Measurements from ENCODE around the gene LENEP.

LENEP gene

DNA sequence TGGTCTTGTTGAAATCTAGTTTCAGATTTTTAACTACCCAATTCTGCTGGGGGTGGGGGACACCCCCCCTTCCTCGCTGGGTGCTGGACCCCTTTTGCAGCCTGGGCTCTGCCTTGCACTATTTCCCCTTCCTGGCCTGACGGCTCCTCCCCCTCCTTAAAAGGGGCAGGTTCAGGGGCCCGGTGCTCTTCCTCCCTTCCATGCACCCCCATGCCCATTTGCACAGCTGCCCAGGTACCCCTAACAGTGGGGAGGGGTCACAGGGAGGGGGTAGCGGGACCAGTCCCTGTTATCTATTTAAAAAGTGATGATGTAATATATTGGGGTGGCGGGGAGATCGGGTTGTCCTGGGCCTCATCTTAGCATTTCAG is 24.5 kb downstream of the LENEP start:
- no peak for DNase-seq (ENCODE audit: low read depth)
- peak overlapping the region; percentile 59 for H3K4me3 ChIP-seq (ENCODE audit: low read depth, low read length)
- TF ChIP-seq, protein P1, sequence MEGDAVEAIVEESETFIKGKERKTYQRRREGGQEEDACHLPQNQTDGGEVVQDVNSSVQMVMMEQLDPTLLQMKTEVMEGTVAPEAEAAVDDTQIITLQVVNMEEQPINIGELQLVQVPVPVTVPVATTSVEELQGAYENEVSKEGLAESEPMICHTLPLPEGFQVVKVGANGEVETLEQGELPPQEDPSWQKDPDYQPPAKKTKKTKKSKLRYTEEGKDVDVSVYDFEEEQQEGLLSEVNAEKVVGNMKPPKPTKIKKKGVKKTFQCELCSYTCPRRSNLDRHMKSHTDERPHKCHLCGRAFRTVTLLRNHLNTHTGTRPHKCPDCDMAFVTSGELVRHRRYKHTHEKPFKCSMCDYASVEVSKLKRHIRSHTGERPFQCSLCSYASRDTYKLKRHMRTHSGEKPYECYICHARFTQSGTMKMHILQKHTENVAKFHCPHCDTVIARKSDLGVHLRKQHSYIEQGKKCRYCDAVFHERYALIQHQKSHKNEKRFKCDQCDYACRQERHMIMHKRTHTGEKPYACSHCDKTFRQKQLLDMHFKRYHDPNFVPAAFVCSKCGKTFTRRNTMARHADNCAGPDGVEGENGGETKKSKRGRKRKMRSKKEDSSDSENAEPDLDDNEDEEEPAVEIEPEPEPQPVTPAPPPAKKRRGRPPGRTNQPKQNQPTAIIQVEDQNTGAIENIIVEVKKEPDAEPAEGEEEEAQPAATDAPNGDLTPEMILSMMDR (conservative IDR thresholded peaks at IDR 0.05; ENCODE audit: low read depth, low read length) = no peak

DNA sequence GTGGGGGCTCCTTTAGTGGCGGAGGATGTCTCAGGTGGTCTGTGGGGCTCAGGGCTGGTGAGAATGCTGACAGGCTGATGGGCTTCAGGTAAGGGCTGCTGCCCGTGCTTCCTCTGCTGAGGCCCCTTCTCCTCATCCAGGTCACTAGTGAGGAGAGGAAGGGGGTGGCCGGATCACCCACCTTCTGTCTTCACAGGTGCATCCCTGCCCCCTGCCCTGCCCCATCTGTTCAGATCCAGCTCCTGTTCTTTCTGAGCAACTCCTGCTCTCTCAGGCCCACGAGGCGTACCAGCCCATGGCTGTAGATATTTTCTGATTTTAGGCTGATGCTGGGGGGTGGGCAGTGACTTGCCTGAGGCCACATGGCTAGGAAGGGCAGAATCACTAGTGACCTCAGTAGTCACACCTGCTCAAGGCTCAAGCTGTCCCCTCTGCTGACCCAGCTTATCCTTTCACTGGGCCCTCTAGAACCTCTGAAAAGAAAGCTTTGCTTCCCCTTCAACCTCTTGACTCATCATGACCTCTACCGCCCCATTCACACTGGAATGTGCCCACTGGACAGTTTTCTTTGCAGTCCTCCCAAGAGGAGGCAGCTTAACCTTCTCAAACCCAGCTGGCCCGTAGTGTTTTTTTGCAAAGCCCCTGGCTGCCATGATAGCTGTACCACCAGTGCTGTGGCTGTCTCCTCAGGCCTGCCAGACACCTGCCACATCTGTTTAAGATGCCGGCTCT is 25.4 kb downstream of the LENEP start:
- TF ChIP-seq, protein P1 (conservative IDR thresholded peaks at IDR 0.05; ENCODE audit: low read depth, low read length) = no peak
- no peak for DNase-seq (ENCODE audit: low read depth)
- no peak overlapping the region for H3K4me3 ChIP-seq (ENCODE audit: low read depth, low read length)

DNA sequence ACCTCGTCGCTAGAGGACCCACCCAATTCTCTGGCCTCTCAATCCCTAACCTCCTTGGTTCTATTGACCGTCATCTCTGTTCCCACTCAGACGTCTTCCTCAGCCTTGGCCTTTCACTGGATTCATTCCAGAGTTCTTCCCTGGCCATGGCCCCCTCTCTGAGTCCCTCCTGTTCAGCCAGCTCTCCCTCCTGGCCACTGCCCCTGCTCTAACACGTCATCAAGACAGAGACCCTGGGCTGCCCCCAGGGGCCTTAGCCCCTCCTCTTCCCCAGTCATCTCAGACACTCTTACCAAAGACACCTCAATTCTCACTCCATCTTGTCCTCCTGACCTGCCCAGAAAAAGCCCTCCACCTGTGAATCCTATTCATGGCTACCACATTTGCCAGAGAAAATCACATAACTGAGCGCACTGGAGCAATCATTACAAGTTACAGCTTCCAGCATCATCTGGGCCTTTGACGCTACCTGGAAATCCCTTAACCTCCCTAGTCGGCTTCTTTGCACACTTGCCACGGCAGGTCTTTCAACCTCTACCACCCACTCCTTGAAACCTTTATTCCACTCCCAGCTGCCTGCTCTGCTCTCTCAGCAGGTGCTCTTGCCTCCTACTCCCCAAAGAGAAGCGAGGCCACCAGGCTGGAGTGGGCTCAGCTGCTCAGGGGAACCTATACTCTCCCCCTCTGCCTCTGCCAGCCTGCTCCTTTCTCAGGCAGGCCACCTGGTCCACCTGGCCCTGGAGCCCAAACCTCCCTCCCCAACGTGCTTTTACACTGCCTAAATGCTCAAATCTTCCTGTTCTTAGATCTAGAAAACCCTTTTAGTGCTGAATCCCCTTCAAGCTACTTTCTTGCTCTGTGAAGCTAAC is 26.2 kb downstream of the LENEP start:
- no peak for DNase-seq (ENCODE audit: low read depth)
- no peak overlapping the region for H3K4me3 ChIP-seq (ENCODE audit: low read depth, low read length)
- TF ChIP-seq, protein P1 (conservative IDR thresholded peaks at IDR 0.05; ENCODE audit: low read depth, low read length) = no peak

DNA sequence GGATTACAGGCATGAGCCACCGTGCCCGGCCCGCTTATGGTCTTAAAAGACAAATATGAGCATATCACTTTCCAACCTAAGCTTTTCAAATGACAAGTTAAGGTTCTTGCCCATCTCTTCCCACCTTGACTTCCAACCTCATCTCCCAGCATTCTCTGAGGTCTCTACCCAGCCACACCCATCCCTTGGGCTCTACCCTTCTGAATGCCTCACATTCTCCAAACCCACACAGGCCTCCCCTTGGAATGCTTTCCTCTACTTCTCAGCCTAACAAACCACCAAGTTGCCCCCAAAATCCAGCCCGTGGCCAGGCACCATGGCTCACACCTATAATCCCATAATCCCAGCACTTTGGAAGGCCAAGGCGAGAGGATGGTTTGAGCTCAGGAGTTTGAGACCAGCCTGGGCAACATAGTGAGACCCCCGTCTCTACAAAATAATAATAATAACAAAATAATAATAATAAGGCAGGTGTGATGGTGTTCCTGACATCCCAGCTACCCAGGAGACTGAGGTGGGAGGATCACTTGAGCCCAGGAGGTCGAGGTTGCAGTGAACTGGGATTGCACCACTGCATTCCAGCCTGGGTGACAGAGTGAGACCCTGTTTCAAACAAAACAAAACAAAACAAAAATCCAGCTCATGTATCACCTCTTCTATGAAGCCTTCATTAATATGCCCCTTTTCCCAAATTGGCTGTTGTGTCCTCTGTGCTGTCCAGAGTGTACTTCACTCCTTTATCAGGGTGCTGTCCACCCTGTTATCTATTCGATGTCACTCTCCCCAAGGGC is 28.9 kb downstream of the LENEP start:
- DNase-seq (ENCODE audit: low read depth) = no peak
- TF ChIP-seq, protein P1 (conservative IDR thresholded peaks at IDR 0.05; ENCODE audit: low read depth, low read length) = no peak
- no peak overlapping the region for H3K4me3 ChIP-seq (ENCODE audit: low read depth, low read length)

DNA sequence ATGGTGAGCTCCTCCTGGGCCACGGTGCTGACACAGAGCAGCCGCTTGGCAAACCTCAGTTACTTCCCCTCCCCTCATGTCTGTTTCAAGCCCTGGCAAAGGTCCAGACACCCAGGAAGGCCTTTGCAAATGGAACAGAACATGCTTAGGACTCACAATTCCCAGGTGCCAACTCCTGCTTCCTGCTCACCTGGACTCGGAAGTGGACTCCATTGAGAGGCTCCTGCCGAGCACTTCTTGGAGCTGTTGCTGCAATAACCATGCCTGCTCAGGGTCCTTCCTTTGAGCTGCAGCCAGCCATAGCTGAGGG is 29.5 kb downstream of the LENEP start:
- DNase-seq (ENCODE audit: low read depth) = peak; percentile 18

DNA sequence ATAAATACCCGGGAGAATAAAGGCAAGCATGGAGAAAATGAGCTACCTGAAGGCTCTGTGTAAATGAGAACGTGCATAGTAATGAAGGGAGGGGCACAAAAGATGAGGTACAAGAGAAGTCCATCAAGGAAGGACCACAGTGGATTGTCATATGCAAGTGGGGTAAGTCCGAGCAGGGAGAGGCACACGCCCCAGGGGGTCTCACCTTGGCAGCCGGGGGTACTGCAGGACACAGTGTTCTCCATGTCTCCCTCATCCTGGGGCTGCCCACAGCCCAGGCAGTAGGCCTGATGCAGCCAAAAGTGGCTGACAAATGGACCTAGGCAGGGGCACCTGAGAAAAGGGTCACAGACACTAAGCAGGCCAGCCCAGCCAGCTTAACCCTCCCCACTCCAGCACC is 30.2 kb downstream of the LENEP start:
- TF ChIP-seq, protein P1 (conservative IDR thresholded peaks at IDR 0.05; ENCODE audit: low read depth, low read length) = no peak
- DNase-seq (ENCODE audit: low read depth) = no peak

More for the DNA sequence above, 29.5 kb downstream of the LENEP start:
- no peak overlapping the region for H3K4me3 ChIP-seq (ENCODE audit: low read depth, low read length)
- TF ChIP-seq, protein P1 (conservative IDR thresholded peaks at IDR 0.05; ENCODE audit: low read depth, low read length) = no peak

More for the DNA sequence above, 30.2 kb downstream of the LENEP start:
- H3K4me3 ChIP-seq (ENCODE audit: low read depth, low read length) = no peak overlapping the region

Data from choroid plexus epithelial cell (primary cell).